ENCODE results near the gene CNOT1.
"Not testable (repeated sequence)": the region's sequence is repeated elsewhere in the genome, so short reads cannot be mapped to it uniquely, and the experiment has no call there.

Gene CNOT1

DNA sequence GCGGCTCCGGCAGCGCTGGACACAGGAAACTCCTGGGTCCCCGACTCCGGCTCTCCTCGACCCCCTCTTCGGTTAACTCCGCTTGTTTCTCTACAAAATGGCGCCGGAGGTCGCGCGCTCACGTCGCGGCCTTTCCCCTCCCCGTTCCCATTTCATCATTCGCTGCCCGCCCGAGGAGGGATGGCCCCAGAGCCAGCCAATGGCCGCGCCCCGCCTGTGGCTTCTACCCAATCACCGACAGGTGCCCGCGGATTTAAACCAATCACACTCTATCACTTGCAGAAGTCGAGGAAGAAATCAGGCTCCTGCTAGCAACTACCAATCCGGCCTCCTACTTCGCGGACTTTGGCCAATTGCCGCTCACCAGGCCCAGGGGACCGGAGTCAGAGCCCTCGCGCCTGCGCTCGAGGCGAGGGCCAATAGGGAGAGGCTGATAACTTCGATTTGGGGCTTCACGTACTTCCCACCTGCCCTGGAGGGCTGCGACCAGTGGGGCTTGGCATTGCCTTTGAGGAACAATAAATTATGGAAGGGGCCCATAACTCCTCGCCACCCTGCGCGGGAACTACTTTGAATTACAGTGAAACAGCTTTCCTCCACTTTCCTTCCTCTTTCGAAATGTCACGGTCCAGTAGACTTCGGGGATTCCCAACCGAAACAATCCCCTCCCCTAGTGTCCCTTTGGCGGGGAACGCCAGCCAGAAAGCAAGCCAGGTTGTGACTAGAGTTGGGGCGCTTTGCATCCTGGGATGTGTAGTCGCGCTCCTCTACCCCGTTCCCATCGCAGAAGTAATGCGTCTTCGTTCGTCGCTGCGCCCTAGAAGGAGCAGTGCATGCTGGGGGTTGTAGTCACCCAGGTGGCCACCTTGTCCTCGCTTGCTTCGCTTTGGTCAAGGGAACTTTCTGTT, at the start of gene CNOT1:
Gene CNOT1 (minus strand): TSS at position 94 of the 908 bp plus-strand sequence. CDS start 30,489 bp downstream, outside the sequence.
- peak; percentile 92 for ATAC-seq
- Mint-ChIP-seq H3K4me1 (peaks cover 41% of the 10 kb centered on the region), H3K9me3 (no peaks in the 10 kb centered on the region), H3K27me3 (no peaks in the 10 kb centered on the region), H3K27ac (peak within 1 kb of the TSS; percentile 100), H3K4me3 (peak within 1 kb of the TSS; percentile 93 to 100)
- DNase-seq, result peak; percentile 98 to 99

- Mint-ChIP-seq H3K9me3 (no peaks in the 10 kb centered on the region), H3K27me3 (no peaks in the 10 kb centered on the region), H3K4me3 (no peak overlapping the region), H3K4me1 (peaks cover 9% of the 10 kb centered on the region), H3K27ac (no peak overlapping the region)
- DNase-seq (no peak), ATAC-seq (no peak)
Observed at GRCh38 chr16:58678716-58679115, 49.1 kb upstream of the CNOT1 start.

GRCh38 chr16:58678269-58678668, 48.6 kb upstream of the CNOT1 start:
- no peak overlapping the region for H3K27ac Mint-ChIP-seq
- DNase-seq (no peak), ATAC-seq (no peak)
- no peaks in the 10 kb centered on the region for H3K27me3 Mint-ChIP-seq
- peaks cover 5% of the 10 kb centered on the region for H3K4me1 Mint-ChIP-seq
- no peaks in the 10 kb centered on the region for H3K9me3 Mint-ChIP-seq
- no peak overlapping the region for H3K4me3 Mint-ChIP-seq

GRCh38 chr16:58670946-58671583, 41.4 kb upstream of the CNOT1 start:
- H3K4me3 Mint-ChIP-seq, result no peak overlapping the region
- no peaks in the 10 kb centered on the region for H3K27me3 Mint-ChIP-seq
- H3K9me3 Mint-ChIP-seq, result no peaks in the 10 kb centered on the region
- ATAC-seq, result no peak
- DNase-seq, result no peak
- no peak overlapping the region for H3K27ac Mint-ChIP-seq
- no peaks in the 10 kb centered on the region for H3K4me1 Mint-ChIP-seq

GRCh38 chr16:58670177-58670576, 40.6 kb upstream of the CNOT1 start:
- Mint-ChIP-seq H3K27ac (no peak overlapping the region), H3K4me1 (no peaks in the 10 kb centered on the region), H3K4me3 (no peak overlapping the region), H3K27me3 (no peaks in the 10 kb centered on the region), H3K9me3 (no peaks in the 10 kb centered on the region)
- no peak for ATAC-seq
- no peak for DNase-seq

DNA sequence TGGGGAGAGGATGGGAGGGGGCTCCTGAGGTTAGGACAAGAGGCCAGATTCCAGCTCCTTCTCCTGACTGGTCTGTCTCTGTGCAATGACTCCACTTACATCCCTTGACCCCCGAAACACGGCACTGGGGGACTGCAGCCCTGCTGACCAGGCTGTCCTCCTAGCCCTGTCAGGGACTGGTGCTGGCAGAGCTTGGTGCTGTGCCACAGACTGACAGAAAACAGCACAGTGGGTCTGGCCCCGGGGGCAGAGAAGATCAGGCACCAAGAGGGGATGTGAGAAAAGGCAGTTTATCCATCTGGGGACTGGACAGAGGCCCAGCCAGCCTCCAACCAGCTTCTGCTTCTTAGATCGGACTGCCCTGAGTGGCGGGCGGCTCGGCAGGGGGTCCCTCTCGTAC, 35.6 kb upstream of the CNOT1 start:
- H3K9me3 Mint-ChIP-seq, result no peaks in the 10 kb centered on the region
- H3K4me1 Mint-ChIP-seq, result no peaks in the 10 kb centered on the region
- ATAC-seq (no peak), DNase-seq (no peak)
- peaks cover 8% of the 10 kb centered on the region for H3K27me3 Mint-ChIP-seq
- peak overlapping the region in 1 of 2 donors; percentile 84 for H3K27ac Mint-ChIP-seq
- no peak overlapping the region for H3K4me3 Mint-ChIP-seq

DNA sequence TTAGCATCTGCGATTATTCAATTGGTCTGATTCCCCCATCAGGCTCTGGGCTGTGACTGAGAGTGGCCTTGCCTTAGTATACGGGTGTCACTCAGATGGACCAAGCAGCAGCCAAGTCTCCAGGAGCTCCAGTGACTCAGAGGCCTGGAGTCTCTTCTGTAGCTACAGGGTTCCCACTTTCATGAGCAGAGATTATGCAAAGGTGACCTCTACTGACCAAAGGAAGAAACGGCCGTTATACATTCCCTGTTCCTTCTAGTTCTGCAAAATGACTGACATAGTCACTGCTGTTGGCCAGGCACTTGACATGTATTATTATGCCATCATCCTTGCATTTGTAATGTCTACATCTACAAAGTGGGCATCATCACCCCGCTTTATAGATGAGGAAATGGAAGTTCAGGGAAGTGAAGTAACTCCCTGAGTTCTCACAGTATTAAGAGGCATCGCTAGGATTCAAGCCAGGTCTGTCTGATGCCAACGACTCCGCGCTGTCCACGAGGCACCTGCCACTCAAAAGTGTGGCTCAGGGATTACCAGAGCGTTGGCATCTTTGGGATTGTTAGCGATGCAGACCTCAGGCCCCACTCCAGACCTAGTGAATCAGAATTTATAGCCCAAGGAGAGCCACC, 31.7 kb upstream of the CNOT1 start:
- peaks cover 8% of the 10 kb centered on the region for H3K27me3 Mint-ChIP-seq
- no peak overlapping the region for H3K27ac Mint-ChIP-seq
- H3K4me1 Mint-ChIP-seq, result no peaks in the 10 kb centered on the region
- ATAC-seq (peak; percentile 84), DNase-seq (peak; percentile 11 to 20)
- H3K4me3 Mint-ChIP-seq, result no peak overlapping the region
- no peaks in the 10 kb centered on the region for H3K9me3 Mint-ChIP-seq

DNA sequence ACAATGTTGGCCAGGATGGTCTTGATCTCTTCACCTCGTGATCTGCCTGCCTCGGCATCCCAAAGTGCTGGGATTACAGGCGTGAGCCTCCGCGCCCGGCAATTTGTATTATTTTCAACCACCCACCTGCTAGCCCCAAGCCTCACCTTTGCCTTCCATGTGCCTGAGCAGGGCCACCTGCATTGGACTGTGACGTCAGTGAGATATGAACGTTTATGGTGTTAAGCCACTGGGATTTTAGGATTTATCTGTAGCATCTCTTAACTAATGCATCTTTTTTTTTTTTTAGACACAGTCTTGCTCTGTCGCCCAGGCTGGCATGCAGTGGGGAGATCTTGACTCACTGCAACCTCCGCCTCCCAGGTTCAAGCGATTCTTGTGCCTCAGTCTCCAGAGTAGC, 30.3 kb upstream of the CNOT1 start:
- H3K4me3 Mint-ChIP-seq, H3K27me3 Mint-ChIP-seq, H3K4me1 Mint-ChIP-seq, H3K27ac Mint-ChIP-seq, DNase-seq, ATAC-seq, H3K9me3 Mint-ChIP-seq: not testable (repeated sequence)

DNA sequence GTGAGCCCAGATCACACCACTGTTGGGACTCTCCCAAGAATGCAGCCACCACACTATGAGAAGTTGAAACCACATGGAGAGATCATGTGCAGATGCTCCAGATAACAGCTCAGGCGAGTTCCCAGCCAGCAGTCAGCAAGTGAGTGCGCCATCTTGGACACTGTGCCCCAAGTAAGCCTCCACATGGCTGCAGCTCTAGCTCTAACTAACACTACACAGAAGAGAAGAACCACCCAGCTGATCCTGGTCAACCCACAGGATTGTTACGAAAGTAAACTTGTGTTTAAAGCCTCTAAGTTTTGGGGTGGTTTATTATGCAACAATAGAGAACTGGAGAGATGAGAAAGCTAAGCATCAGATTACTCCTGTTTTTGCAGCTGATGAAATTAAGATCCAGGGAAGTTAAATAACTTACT, 29.2 kb upstream of the CNOT1 start:
- Mint-ChIP-seq H3K4me1 (no peaks in the 10 kb centered on the region), H3K27me3 (peaks cover 8% of the 10 kb centered on the region), H3K27ac (no peak overlapping the region), H3K9me3 (no peaks in the 10 kb centered on the region), H3K4me3 (no peak overlapping the region)
- ATAC-seq (no peak), DNase-seq (no peak)

DNA sequence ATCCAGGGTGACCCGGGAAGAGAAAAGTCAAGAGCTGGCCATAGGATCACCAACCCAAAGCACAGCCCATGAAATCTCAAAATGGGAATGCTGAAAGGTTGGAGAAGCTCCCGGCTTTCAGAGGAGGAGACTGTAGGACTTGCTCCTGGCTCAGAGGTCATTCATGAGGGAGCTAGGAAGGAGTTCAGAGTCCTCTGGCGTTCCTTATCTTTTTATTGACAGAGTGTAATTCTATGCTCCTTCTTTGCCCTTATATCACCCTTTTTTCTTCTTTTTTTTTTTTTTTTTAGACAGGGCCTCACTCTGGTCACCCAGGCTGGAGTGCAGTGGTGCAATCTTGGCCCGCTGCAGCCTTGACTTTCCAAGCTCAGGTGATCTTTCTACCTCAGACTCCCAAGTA, 27.3 kb upstream of the CNOT1 start:
- H3K4me3 Mint-ChIP-seq, result no peak overlapping the region
- H3K9me3 Mint-ChIP-seq, result no peaks in the 10 kb centered on the region
- ATAC-seq (no peak), DNase-seq (no peak)
- H3K4me1 Mint-ChIP-seq, result no peaks in the 10 kb centered on the region
- H3K27me3 Mint-ChIP-seq, result peaks cover 17% of the 10 kb centered on the region
- no peak overlapping the region for H3K27ac Mint-ChIP-seq

DNA sequence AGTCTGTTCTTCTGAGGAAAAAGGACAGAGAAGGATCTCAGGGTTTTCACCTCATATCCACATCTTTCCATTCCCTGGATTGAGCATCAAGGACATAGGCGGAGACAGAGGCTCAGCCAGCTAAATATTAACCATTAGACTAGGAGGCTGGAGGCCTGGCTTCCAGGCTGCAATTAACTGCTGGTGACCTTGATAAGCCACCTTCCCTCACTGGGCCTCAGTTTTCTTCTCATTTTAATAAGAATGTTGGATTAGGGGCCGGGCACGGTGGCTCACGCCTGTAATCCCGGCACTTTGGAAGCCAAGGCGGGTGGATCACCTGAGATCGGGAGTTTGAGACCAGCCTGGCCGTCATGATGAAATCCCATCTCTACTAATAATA, 25.6 kb upstream of the CNOT1 start:
- H3K4me1 Mint-ChIP-seq, result no peaks in the 10 kb centered on the region
- H3K9me3 Mint-ChIP-seq, result no peaks in the 10 kb centered on the region
- H3K27me3 Mint-ChIP-seq, result peaks cover 9% of the 10 kb centered on the region
- H3K27ac Mint-ChIP-seq, result no peak overlapping the region
- H3K4me3 Mint-ChIP-seq, result no peak overlapping the region
- no peak for ATAC-seq
- no peak for DNase-seq

- ATAC-seq (no peak), DNase-seq (no peak)
- Mint-ChIP-seq H3K4me1 (no peaks in the 10 kb centered on the region), H3K27me3 (peaks cover 9% of the 10 kb centered on the region), H3K9me3 (no peaks in the 10 kb centered on the region), H3K27ac (no peak overlapping the region), H3K4me3 (no peak overlapping the region)
Observed at GRCh38 chr16:58654560-58655214, 25.1 kb upstream of the CNOT1 start.

DNA sequence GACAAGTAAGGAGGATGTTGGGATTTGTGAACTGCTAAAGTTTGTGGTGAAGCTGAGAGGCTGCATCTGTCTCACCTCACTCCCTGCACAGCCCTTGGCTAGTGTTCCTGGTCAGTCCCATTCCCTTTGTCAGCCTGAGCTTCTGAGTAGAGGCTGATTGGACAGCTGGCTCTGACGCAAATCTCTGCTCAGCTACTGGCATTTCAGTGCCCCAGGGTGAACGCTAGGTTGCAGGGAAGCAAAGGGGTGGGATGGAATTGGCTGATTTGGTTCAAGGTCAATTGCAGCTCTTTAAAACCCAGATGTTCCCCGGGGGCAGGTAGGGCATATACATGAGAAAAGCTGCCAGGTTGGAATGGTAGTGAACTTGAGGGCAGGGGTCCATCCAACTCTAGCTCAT, 23.1 kb upstream of the CNOT1 start:
- H3K4me3 Mint-ChIP-seq, result no peak overlapping the region
- DNase-seq (no peak), ATAC-seq (no peak)
- H3K27me3 Mint-ChIP-seq, result peaks cover 9% of the 10 kb centered on the region
- H3K27ac Mint-ChIP-seq, result no peak overlapping the region
- H3K9me3 Mint-ChIP-seq, result no peaks in the 10 kb centered on the region
- H3K4me1 Mint-ChIP-seq, result no peaks in the 10 kb centered on the region

- no peaks in the 10 kb centered on the region for H3K4me1 Mint-ChIP-seq
- no peak overlapping the region for H3K4me3 Mint-ChIP-seq
- no peaks in the 10 kb centered on the region for H3K9me3 Mint-ChIP-seq
- no peak for DNase-seq
- no peak overlapping the region for H3K27ac Mint-ChIP-seq
- peaks cover 9% of the 10 kb centered on the region for H3K27me3 Mint-ChIP-seq
- no peak for ATAC-seq
Observed at GRCh38 chr16:58651965-58652348, 22.3 kb upstream of the CNOT1 start.

DNA sequence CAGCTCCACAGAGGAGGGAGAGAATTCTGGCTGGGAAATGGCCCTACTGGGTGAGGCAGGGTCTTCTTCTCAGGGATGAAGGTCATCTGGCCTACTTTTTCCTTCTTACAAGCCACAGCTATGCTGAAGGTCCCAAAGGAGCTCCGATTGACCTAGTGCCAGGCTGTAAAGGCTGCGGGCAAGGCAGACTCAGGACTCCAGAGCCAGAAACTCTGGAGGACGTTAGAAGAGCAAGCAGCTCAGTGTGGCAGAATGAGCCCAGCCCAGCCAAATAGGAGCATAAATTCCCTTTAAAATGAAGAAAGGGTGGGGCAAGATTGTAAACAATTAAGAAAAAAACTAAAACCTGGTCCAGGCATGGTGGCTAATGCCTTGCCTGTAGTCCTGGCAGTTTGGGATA, 20.1 kb upstream of the CNOT1 start:
- Mint-ChIP-seq H3K9me3 (no peaks in the 10 kb centered on the region), H3K27me3 (peaks cover 9% of the 10 kb centered on the region), H3K4me1 (no peaks in the 10 kb centered on the region), H3K27ac (no peak overlapping the region), H3K4me3 (no peak overlapping the region)
- DNase-seq, result no peak
- no peak for ATAC-seq

DNA sequence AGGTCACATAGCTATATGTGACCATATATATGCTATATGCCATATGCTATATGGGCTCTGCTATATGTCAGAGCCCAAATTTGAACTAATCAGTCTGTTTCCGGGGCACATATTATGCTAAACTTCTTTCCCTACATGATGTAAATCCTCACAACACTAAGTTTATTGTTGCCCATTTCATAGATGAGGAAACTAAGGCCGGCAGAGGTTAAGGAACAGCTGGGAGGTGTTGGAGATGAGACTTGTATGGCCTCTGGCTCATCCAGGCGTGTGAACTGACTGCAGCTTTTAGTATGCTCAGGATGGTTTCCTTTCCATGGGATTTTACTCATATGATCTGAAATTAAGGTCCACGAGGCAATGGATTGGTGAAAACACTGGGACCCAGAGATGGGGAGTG, 17.5 kb upstream of the CNOT1 start:
- Mint-ChIP-seq H3K9me3 (no peaks in the 10 kb centered on the region), H3K4me1 (no peaks in the 10 kb centered on the region), H3K27ac (no peak overlapping the region), H3K4me3 (no peak overlapping the region), H3K27me3 (no peaks in the 10 kb centered on the region)
- DNase-seq, result no peak
- ATAC-seq, result no peak

All from stimulated activated naive CD8-positive, alpha-beta T cell treated with anti-CD3 and anti-CD28 coated beads, Interleukin-15, amount 100 ng/mL, for 72 hours (primary cell).